GM18873 (cell line): ENCODE measurements around the gene PTH2.
"Not testable (repeated sequence)": the region's sequence is repeated elsewhere in the genome, so short reads cannot be mapped to it uniquely, and the experiment has no call there.

Experiments used
- ATAC-seq: cut with Tn5 transposase; IDR thresholded peaks from one replicate; pipeline ENCODE4 v1.9.1; 2021; ENCODE audit warnings: mild to moderate bottlenecking, moderate library complexity, moderate number of reproducible peaks; ENCODE audit not compliant: unreplicated experiment, low FRiP score

PTH2 gene

DNA sequence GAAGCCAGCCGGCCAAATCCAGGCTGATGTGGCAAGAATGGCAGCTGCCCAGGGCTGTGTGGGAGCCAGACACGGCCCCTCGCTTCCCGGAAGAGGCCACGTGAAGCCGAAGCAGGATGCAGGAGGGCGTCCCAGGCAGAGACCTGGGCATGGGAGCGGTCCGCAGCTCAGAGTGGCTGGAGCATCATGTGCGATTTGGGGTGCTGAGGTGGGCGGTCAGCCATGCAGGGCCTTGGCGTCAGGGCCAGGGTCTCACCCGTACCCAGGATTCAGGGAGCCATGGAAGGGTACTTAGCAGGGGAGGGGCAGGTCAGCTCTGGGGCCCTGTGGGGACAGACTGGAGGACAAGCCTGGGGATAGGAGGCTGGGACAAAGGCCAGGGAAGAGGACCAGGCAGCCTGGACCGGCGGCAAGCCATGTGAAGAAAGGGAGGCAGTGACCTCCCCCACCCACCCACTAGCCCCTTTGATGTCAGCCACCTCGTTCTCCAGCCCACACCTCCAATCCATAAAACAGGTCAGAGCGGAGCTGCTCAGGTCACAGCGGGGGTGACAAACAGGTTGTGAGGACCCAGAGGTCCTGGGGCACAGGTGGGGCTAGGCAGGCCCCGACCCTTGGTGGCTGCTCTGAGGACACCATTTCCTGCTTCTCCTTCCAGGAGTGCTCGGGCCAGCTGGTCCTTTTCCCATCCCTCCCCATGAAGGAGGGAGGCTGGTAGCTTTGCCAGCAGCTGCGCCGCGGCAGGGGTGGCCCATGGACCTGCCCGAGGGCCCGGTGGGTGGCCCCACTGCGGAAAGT, 32.9 kb downstream of the PTH2 start:
- no peak for ATAC-seq

DNA sequence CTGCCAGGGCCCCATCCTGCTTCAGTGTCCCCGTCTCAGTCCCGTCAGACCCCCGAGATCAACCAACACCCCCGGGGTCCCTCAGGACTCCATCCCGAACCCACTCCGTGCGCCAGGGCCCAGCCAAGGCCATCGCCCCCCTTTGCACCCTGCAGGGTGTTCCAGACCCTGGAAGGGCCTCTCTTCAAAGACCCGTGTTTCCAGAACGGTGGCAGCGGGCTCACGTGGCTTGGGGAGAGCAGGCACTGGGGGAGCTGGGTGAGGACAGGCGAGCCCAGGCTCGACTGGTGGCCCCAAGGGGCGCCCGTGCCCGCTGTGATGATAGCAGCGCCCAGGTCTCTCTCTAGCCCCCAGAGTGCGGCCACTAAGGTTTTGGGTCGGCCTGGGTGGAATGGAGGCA, 33.8 kb downstream of the PTH2 start:
- no peak for ATAC-seq

DNA sequence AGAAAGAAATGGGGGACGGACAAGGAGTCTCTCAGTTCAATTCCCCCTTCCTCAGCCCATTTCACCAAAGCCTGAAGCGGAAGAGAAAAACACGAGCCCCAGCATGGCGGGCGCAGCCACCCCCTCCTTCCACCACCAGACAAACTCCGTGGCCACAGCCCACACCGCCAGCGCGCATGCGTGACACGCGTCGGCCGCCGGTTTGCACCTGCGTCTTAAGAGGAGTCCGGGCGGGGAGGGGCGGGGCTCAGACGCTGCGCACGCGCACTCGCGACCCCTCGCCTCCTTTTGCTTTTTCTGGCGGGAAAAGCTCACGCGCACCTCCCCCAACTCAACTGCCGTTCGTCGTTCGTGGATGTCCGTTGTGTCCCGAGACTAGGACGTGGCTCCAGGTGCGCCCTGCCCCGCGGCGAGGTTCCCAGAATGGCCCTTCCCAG, 35.3 kb downstream of the PTH2 start, which contains the start of gene KASH5:
Gene KASH5 (plus strand): TSS at position 314 of the 437 bp plus-strand sequence. CDS start 2,635 bp downstream, outside the sequence.
- ATAC-seq, result no peak

DNA sequence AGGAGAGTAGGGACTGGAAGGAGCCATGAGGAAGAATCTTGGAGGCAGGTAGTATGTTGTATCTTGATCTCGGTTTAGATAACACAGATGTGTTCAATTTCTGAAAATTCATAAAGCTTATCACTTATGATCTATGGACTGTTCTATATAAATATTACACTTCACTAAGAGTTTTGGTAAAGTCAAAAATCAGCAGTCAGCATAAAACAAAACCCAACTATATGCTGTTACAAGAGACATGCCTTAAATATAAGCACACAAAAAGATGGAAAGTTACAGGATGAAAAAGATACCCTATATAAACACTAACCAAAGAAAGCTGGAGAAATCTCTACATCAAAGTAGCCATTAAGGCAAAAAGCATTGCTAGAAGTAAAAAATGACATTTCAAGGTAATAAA, 39.6 kb downstream of the PTH2 start:
- ATAC-seq, result no peak

DNA sequence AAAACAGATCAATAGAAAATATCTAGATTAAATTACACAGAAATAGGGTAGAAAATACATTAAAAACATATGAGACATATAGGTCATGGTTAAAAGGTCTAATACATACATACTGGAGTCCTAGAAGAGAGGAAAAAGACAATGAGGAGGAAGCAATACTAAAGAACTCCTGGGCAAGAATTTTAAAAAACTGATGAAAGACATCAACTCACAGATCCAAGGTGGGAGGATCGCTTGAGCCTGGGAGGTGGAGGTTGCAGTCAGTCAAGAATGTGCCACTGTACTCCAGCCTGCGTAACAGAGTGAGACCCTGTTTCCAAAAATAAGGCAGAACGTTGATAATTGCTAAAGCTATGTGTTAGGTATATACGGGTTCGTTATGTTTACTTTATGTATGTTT, 40.6 kb downstream of the PTH2 start:
- ATAC-seq, result no peak

DNA sequence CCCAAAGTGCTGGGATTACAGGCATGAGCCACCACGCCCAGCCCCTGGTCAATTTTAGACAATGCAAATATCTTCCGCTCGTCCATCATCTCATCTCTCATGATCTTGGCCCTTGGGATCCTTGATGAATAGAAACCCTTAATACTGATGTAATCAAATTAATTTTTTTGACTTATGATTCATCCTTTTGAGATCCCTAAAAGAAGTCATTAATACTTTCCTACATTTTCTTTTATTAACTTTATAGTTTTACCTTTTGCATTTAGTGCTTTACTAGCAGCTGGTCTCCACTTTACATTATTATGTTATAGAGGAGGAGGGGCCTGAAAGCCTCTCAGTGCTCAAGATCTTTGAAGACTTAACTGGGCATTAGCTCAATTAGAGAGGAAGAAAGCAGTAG, 42.9 kb downstream of the PTH2 start:
- ATAC-seq, result no peak

DNA sequence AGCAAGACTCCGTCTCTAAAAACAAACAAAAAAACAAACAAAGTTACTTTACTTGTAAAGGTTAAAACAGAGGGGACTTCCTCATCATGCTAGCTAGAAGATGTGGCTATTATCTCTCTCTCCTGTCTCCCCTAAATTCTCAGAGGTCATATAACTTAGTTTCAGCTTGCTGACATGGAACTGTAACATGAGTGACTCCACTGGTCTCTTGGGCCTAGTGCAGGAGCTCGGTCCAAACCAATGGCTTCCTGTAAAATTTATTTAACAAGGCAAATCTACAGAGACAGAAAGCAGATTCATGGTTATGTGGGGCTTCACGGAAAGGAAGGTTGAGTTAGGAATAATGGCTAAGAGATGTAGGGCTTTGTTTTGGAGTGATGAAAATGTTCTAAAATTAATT, 44.7 kb downstream of the PTH2 start:
- no peak for ATAC-seq

DNA sequence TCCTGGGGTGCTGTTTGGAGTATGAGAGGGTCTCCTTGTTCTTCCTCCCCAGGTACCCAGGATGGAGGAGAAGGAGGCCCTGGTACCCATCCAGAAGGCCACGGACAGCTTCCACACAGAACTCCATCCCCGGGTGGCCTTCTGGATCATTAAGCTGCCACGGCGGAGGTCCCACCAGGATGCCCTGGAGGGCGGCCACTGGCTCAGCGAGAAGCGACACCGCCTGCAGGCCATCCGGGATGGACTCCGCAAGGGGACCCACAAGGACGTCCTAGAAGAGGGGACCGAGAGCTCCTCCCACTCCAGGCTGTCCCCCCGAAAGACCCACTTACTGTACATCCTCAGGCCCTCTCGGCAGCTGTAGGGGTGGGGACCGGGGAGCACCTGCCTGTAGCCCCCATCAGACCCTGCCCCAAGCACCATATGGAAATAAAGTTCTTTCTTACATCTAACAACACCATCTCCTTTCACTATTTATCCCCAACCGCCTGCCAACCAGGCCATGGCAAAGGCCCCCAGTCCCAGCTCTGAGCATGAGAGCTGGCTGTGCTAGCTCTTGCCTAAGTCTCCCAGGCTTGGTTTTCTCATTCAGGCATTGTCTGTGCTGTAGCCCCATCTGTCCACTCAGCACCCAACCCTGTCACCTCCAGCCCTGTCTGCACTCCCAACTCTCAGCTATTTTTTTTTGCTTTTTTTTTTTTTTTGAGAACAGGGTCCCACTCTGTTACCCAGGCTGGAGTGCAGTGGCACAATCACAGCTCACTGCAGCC, 48.4 kb downstream of the PTH2 start:
- no peak for ATAC-seq

DNA sequence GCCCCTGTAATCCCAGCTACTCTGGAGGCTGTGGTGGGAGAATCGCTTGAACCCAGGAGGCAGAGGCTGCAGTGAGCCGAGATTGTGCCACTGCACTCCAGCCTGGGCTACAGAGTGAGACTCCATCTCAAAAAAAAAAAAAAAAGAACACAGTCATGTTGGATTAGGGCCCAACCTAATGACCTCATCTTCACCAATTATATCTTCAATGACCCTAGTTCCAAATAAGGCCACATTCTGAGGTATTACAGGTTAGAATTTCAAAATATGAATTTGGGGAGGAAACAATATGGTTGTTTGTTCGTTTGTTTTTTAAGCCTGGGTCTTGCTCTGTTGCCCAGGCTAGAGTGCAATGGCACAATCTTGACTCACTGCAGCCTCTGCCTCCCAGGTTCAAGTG, 50.1 kb downstream of the PTH2 start:
- not testable (repeated sequence) for ATAC-seq
